MM.1S (cell line): ENCODE results near the gene MAN2A2.

Experiments used
- DNase-seq: peaks from one replicate; pipeline ENCODE4 v3.0.0-alpha.2; 2015
- H2AFZ ChIP-seq: fragments of 300-600 bp; sonication (generic); 2 replicates; pipeline ENCODE4 v1.6.0; 2016; ENCODE audit warnings: antibody characterized with exemption, low read length
- H3F3A ChIP-seq: fragments of 300-600 bp; sonication (generic); 2 replicates; pipeline ENCODE4 v1.6.1; 2016; ENCODE audit warnings: mild to moderate bottlenecking, antibody characterized with exemption, low read length, moderate library complexity, mixed read lengths; ENCODE audit not compliant: insufficient read depth
- H3K27ac ChIP-seq: fragments of 300-600 bp; sonication (generic); 2 replicates; pipeline ENCODE4 v1.5.1; 2016; ENCODE audit warnings: mild to moderate bottlenecking, low read length
- H3K27me3 ChIP-seq: fragments of 300-600 bp; sonication (generic); replicated peaks from 2 replicates; pipeline ENCODE4 v1.6.0; 2016; ENCODE audit warnings: low read length; ENCODE audit not compliant: insufficient read depth
- H3K36me3 ChIP-seq: fragments of 300-600 bp; sonication (generic); replicated peaks from 2 replicates; pipeline ENCODE4 v1.6.1; 2016; ENCODE audit warnings: mild to moderate bottlenecking, low read length, mixed read lengths; ENCODE audit not compliant: insufficient read depth
- H3K4me1 ChIP-seq: fragments of 300-600 bp; sonication (generic); 2 replicates; pipeline ENCODE4 v1.6.1; 2016; ENCODE audit warnings: low read length, mixed read lengths
- H3K4me2 ChIP-seq: fragments of 300-600 bp; sonication (generic); 2 replicates; pipeline ENCODE4 v1.6.0; 2016; ENCODE audit warnings: low read depth, low read length
- H3K4me3 ChIP-seq: fragments of 300-600 bp; sonication (generic); 2 replicates; pipeline ENCODE4 v1.5.1; 2016; ENCODE audit warnings: low read length, mixed read lengths
- H3K79me2 ChIP-seq: fragments of 300-600 bp; sonication (generic); 2 replicates; pipeline ENCODE4 v1.6.1; 2016; ENCODE audit warnings: mixed run types, low read length, mixed read lengths
- H3K9ac ChIP-seq: fragments of 300-600 bp; sonication (generic); 2 replicates; pipeline ENCODE4 v1.6.1; 2016; ENCODE audit warnings: low read length, mixed read lengths
- H3K9me2 ChIP-seq: fragments of 300-600 bp; sonication (generic); replicated peaks from 2 replicates; pipeline ENCODE4 v1.6.1; 2016; ENCODE audit warnings: mild to moderate bottlenecking, low read length, mixed read lengths; ENCODE audit not compliant: insufficient read depth
- H3K9me3 ChIP-seq: fragments of 300-600 bp; sonication (generic); replicated peaks from 2 replicates; pipeline ENCODE4 v1.6.1; 2016; ENCODE audit warnings: mild to moderate bottlenecking, low read length, mixed read lengths; ENCODE audit not compliant: insufficient read depth
- H4K20me1 ChIP-seq: fragments of 300-600 bp; sonication (generic); 2 replicates; pipeline ENCODE4 v1.6.1; 2016; ENCODE audit warnings: mild to moderate bottlenecking, low read length, moderate library complexity, mixed read lengths; ENCODE audit not compliant: insufficient read depth
- CTCF ChIP-seq: fragments of 300-600 bp; sonication (generic); IDR thresholded peaks from 2 replicates; pipeline ENCODE4 v1.5.1; 2016; ENCODE audit warnings: antibody characterized with exemption, low read length, mixed read lengths
- EZH2 ChIP-seq: fragments of 300-600 bp; sonication (generic); optimal IDR thresholded peaks from 2 replicates; pipeline ENCODE3; 2017; ENCODE audit warnings: low read depth, mild to moderate bottlenecking, antibody characterized with exemption, low read length, mixed read lengths
- EZH2phosphoT487 ChIP-seq: fragments of 300-600 bp; sonication (generic); IDR thresholded peaks from 2 replicates; pipeline ENCODE4 v1.6.1; 2018; ENCODE audit warnings: antibody characterized with exemption, low read length

MAN2A2 gene

DNA sequence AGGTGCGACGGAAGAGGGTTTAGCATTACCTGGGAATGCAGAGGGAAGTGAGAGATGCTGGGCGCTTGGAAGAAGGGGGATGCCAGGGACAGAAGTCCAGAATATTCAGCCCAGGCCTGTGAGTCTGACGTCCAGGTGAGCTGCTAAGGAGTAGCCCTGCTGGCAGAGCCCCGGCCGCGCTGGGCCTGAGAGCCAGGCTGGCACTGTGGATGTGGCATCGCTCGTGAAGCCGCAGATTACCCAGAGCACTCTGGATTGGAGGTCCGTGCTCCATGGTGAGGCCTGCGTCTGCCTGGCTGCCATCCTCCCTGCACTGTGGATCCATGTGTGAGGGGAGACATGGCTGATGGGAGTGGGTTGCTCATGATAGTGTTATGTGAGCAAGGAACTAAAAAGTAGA, 14.5 kb downstream of the MAN2A2 start:
- H3K36me3 ChIP-seq = peaks cover 3% of the 10 kb centered on the region; the same call in 1 of the 2 replicates
- no peak for DNase-seq
- no peak overlapping the region for H3K27ac ChIP-seq
- no peak overlapping the region for H3K4me2 ChIP-seq
- no peaks in the 10 kb centered on the region for H3K9me2 ChIP-seq
- no peaks in the 10 kb centered on the region for H3K9me3 ChIP-seq
- no peaks in the 10 kb centered on the region for H3K27me3 ChIP-seq
- no peak for TF ChIP-seq EZH2phosphoT487
- TF ChIP-seq CTCF = no peak
- no peak for TF ChIP-seq EZH2
- no peak overlapping the region for H2AFZ ChIP-seq
- H3K79me2 ChIP-seq = no peaks in the 10 kb centered on the region
- H4K20me1 ChIP-seq = no peaks in the 10 kb centered on the region
- no peaks in the 10 kb centered on the region for H3K4me1 ChIP-seq
- no peaks in the 10 kb centered on the region for H3F3A ChIP-seq
- no peak overlapping the region for H3K9ac ChIP-seq
- no peak overlapping the region for H3K4me3 ChIP-seq

DNA sequence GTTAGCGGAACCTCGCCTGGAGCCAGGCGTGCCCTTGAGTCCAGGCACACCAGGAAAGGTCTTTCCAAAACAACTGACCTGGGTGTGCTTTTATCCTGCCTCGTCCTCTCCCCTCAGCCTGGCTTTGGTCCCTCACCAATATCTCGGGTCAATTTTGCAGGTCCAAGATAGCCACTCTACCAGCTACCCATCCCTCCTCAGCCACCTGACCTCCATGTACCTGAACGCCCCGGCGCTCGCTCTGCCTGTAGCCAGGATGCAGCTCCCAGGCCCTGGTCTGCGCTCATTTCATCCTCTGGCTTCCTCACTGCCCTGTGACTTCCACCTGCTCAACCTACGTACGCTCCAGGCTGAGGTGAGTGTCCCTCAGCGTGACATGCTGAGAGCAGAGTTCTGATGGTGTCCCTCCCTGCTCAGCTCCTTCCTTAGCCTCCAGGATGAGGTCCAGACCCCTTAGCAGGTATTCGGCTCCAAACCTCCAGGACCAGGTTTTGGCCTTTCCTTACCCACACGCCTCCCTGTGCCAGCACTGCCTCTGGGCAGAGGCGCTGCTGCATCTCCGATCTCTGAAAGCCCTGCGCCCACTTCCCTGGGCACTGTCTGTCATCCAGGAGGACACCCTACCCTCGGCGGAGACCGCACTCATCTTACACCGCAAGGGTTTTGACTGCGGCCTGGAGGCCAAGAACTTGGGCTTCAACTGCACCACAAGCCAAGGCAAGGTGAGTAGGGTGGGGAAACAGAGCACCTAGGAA, 15.1 kb downstream of the MAN2A2 start:
- H3K4me3 ChIP-seq = no peak overlapping the region
- H3K4me1 ChIP-seq = no peaks in the 10 kb centered on the region

GRCh38 chr15:90918835-90919234, 15.7 kb downstream of the MAN2A2 start:
- H3K4me1 ChIP-seq = no peaks in the 10 kb centered on the region
- H2AFZ ChIP-seq = no peak overlapping the region
- H3K9me2 ChIP-seq = no peaks in the 10 kb centered on the region
- no peaks in the 10 kb centered on the region for H4K20me1 ChIP-seq
- no peak for DNase-seq
- TF ChIP-seq EZH2phosphoT487 (no peak), CTCF (no peak), EZH2 (no peak)
- no peak overlapping the region for H3K4me3 ChIP-seq
- H3K4me2 ChIP-seq = no peak overlapping the region
- H3F3A ChIP-seq = no peaks in the 10 kb centered on the region
- no peaks in the 10 kb centered on the region for H3K9me3 ChIP-seq
- no peak overlapping the region for H3K27ac ChIP-seq
- no peaks in the 10 kb centered on the region for H3K27me3 ChIP-seq
- no peak overlapping the region for H3K9ac ChIP-seq
- peaks cover 3% of the 10 kb centered on the region; the same call in 1 of the 2 replicates for H3K36me3 ChIP-seq
- no peaks in the 10 kb centered on the region for H3K79me2 ChIP-seq

More for the DNA sequence above, 15.1 kb downstream of the MAN2A2 start:
- DNase-seq = no peak
- no peaks in the 10 kb centered on the region for H3K79me2 ChIP-seq
- no peak overlapping the region for H3K9ac ChIP-seq
- peaks cover 3% of the 10 kb centered on the region; the same call in 1 of the 2 replicates for H3K36me3 ChIP-seq
- no peaks in the 10 kb centered on the region for H3K9me3 ChIP-seq
- no peaks in the 10 kb centered on the region for H4K20me1 ChIP-seq
- H2AFZ ChIP-seq = no peak overlapping the region
- H3K9me2 ChIP-seq = no peaks in the 10 kb centered on the region
- H3K4me2 ChIP-seq = no peak overlapping the region
- H3K27me3 ChIP-seq = no peaks in the 10 kb centered on the region
- no peak overlapping the region for H3K27ac ChIP-seq
- no peak for TF ChIP-seq EZH2
- TF ChIP-seq CTCF = no peak
- no peak for TF ChIP-seq EZH2phosphoT487
- no peaks in the 10 kb centered on the region for H3F3A ChIP-seq
